Gastrocnemius medialis (tissue), 4 donors: ENCODE measurements around the gene TRAF4. TPM values are rescaled to one million over a fixed set of nuclear protein-coding genes. Genes with fewer than 3 reads are reported as not detected.

Source experiments
- ATAC-seq, 2 donors: fragments of 150-250 bp; one replicate each; pipeline ENCODE4 v1.9.1; 2016
- DNase-seq, 2 donors: peaks; one replicate each; pipeline ENCODE4 v3.0.0-alpha.2; 2019
- H3K27ac ChIP-seq, 4 donors: fragments of 200-600 bp; sonication (generic); 1 replicate in 1 of 4; 2 replicates in 3 of 4; pipeline ENCODE4 v1.5.1; 2016 to 2018; ENCODE audit warnings: mild to moderate bottlenecking in 2 of 4, moderate library complexity in 1 of 4
- H3K27me3 ChIP-seq, 3 donors: fragments of 200-600 bp; sonication (generic) in 2 of 3; 1 replicate in 1 of 3; 2 replicates in 2 of 3; pipeline versions ENCODE4 v1.5.1 to v1.6.0; 2016 to 2019; ENCODE audit warnings: mild to moderate bottlenecking in 1 of 3, moderate library complexity in 1 of 3
- H3K36me3 ChIP-seq, 2 donors: fragments of 200-600 bp; sonication (generic) in 1 of 2; one replicate each; pipeline ENCODE4 v1.5.1; 2017 to 2018
- H3K4me1 ChIP-seq, 2 donors: fragments of 200-600 bp; sonication (generic) in 1 of 2; one replicate each; pipeline ENCODE4 v1.5.1; 2016 to 2017; ENCODE audit warnings: mild to moderate bottlenecking in 2 of 2
- H3K4me3 ChIP-seq, 4 donors: fragments of 200-600 bp; sonication (generic) in 3 of 4; 1 replicate in 1 of 4; 2 replicates in 3 of 4; pipeline ENCODE4 v1.5.1; 2016 to 2019; ENCODE audit warnings: mild to moderate bottlenecking in 2 of 4
- H3K9me3 ChIP-seq, 3 donors: fragments of 200-600 bp; sonication (generic) in 2 of 3; 1 replicate in 1 of 3; 2 replicates in 2 of 3; pipeline ENCODE4 v1.5.1; 2016 to 2019
- POLR2A ChIP-seq, 2 donors: fragments of 450-650 bp; IDR thresholded peaks; one replicate each; pipeline ENCODE4 v1.6.1; 2017; ENCODE audit warnings: antibody characterized with exemption in 2 of 2, mild to moderate bottlenecking in 2 of 2, moderate library complexity in 2 of 2
- in situ Hi-C, 4 donors: fragments of 200-750 bp; cut with MboI; loops; one replicate each; pipeline versions ENCODE4 v1.15.0 to v1.8.0; 2017; ENCODE audit warnings: low sequenced_read_pairs in 4 of 4
- intact Hi-C: fragments of 100-400 bp; cut with DNase I; formaldehyde crosslinking; loops from one replicate; pipeline ENCODE4 v1.15.1; 2023; ENCODE audit warnings: low total_unique reads
- total RNA-seq, 4 donors: library from RNA; depleted of rRNA; stranded (reverse); fragments of >200 nt; gene quantifications; one replicate each; pipeline versions ENCODE4 v1.1.0 to v1.2.3, GENCODE V29; 2016
- TF ChIP-seq, protein P1 (sequence below), 5 experiments: fragments of 450-650 bp in 3 of 5; fragments of 200-600 bp in 2 of 5; sonication (generic) in 2 of 5; IDR thresholded peaks in 4 of 5; conservative IDR thresholded peaks in 1 of 5; 1 replicate in 4 of 5; 2 replicates in 1 of 5; pipeline ENCODE4 v1.5.1; 2016 to 2019; ENCODE audit warnings: antibody characterized with exemption in 5 of 5, mild to moderate bottlenecking in 3 of 5, moderate library complexity in 3 of 5

The TRAF4 gene
- total RNA-seq, 4 donors from 2014 or later: 2.0 to 6.4 (median 3.8) TPM

GRCh38 chr17:28750178-28751047 is 6.6 kb downstream of the TRAF4 start:
- in situ Hi-C loops (loop anchor here in 1 of 4 donors (25.0 kb wide), 1 partner anchor 112 kb away; the partner anchor contains the start of gene ERAL1), intact Hi-C loops (loop anchor here (1.0 kb wide), 1 partner anchor 24 kb away; the partner anchor contains the start of gene TLCD1)
- Histone ChIP-seq H3K36me3 (no peaks in the 10 kb centered on the region), H3K4me1 (peaks cover 7 to 20% of the 10 kb centered on the region in 2 donors), H3K27me3 (no peaks in the 10 kb centered on the region), H3K9me3 (no peaks in the 10 kb centered on the region), H3K4me3 (no peak overlapping the region), H3K27ac (no peak overlapping the region)
- no peak for TF ChIP-seq POLR2A (IDR thresholded peaks at IDR 0.05)
- TF ChIP-seq, protein P1, sequence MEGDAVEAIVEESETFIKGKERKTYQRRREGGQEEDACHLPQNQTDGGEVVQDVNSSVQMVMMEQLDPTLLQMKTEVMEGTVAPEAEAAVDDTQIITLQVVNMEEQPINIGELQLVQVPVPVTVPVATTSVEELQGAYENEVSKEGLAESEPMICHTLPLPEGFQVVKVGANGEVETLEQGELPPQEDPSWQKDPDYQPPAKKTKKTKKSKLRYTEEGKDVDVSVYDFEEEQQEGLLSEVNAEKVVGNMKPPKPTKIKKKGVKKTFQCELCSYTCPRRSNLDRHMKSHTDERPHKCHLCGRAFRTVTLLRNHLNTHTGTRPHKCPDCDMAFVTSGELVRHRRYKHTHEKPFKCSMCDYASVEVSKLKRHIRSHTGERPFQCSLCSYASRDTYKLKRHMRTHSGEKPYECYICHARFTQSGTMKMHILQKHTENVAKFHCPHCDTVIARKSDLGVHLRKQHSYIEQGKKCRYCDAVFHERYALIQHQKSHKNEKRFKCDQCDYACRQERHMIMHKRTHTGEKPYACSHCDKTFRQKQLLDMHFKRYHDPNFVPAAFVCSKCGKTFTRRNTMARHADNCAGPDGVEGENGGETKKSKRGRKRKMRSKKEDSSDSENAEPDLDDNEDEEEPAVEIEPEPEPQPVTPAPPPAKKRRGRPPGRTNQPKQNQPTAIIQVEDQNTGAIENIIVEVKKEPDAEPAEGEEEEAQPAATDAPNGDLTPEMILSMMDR (IDR thresholded peaks at IDR 0.05 in 4 of 5, conservative IDR thresholded peaks at IDR 0.05 in 1 of 5): peak; percentile 93 to 100 (median 98)
- peak; percentile 84 to 90 for DNase-seq
- ATAC-seq: peak; percentile 81 to 93

- Histone ChIP-seq H3K27me3 (no peaks in the 10 kb centered on the region), H3K9me3 (no peaks in the 10 kb centered on the region), H3K36me3 (no peaks in the 10 kb centered on the region), H3K4me1 (peaks cover 6 to 7% of the 10 kb centered on the region in 2 donors), H3K27ac (no peak overlapping the region), H3K4me3 (no peak overlapping the region)
- no peak for TF ChIP-seq POLR2A (IDR thresholded peaks at IDR 0.05)
- TF ChIP-seq, protein P1 (IDR thresholded peaks at IDR 0.05 in 4 of 5, conservative IDR thresholded peaks at IDR 0.05 in 1 of 5): no peak
- intact Hi-C loops: no loop called here
- DNase-seq (no peak), ATAC-seq (no peak)
- in situ Hi-C loops: loop anchor here in 1 of 4 donors (25.0 kb wide), 1 partner anchor 111 kb away; the partner anchor contains the start of gene ERAL1
These were observed 8.0 kb downstream of the TRAF4 start for GRCh38 chr17:28751600-28752366.

GRCh38 chr17:28755486-28755885 is 11.7 kb downstream of the TRAF4 start:
- TF ChIP-seq, protein P1 (IDR thresholded peaks at IDR 0.05 in 4 of 5, conservative IDR thresholded peaks at IDR 0.05 in 1 of 5): no peak
- TF ChIP-seq POLR2A (IDR thresholded peaks at IDR 0.05): no peak
- Histone ChIP-seq H3K4me3 (no peak overlapping the region), H3K9me3 (no peaks in the 10 kb centered on the region), H3K36me3 (peaks cover 0 to 24% of the 10 kb centered on the region in 2 donors), H3K27me3 (no peaks in the 10 kb centered on the region), H3K27ac (no peak overlapping the region), H3K4me1 (no peaks in the 10 kb centered on the region)
- DNase-seq (no peak), ATAC-seq (no peak)
- in situ Hi-C loops: loop anchor here in 1 of 4 donors (25.0 kb wide), 1 partner anchor 107 kb away; the partner anchor contains the start of gene ERAL1
- intact Hi-C loops: no loop called here

DNA sequence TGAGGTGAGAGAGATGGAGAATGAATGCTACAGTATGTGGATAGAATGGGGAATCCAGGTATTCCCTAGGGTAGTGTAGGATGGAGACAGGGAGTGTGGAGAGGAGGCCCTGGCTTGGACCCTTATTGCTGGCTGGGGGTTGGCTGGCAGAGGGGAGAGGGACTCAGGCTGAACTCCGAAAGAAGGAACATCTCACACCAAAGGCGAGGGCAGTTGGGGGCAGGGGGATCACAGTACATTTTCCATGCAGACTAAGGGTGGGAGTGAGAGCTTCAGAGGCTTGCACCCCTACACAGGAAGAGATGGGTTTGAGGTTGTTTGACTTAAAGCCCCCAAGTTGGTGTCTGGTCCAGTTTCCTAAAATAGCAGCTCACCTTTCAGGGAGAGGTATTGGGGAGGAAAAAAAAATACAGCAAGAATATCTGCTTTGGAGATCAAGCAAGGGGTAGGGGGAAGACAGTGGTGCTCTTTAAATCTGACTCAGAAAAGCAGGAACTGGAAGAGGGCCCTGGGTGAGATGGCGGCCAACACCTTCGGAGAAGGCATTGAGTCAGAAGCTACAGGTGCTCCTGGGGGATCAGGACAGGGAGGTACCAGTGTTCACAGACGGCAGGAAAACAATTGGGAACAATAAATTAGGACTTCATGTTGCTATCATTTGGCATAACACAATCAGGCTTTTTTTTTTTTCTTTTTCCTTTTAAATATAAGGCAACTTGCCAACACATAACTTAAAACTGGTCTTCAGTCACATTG is 12.4 kb downstream of the TRAF4 start:
- H3K4me3 ChIP-seq: no peak overlapping the region
- intact Hi-C loops: no loop called here
- peaks cover 0 to 6% of the 10 kb centered on the region in 2 donors for H3K4me1 ChIP-seq
- no peak for DNase-seq
- TF ChIP-seq POLR2A (IDR thresholded peaks at IDR 0.05): no peak
- TF ChIP-seq, protein P1 (IDR thresholded peaks at IDR 0.05 in 4 of 5, conservative IDR thresholded peaks at IDR 0.05 in 1 of 5): no peak
- peaks cover 0 to 24% of the 10 kb centered on the region in 2 donors for H3K36me3 ChIP-seq
- no peak for ATAC-seq
- H3K9me3 ChIP-seq: no peaks in the 10 kb centered on the region
- H3K27ac ChIP-seq: no peak overlapping the region
- H3K27me3 ChIP-seq: no peaks in the 10 kb centered on the region
- in situ Hi-C loops: loop anchor here in 1 of 4 donors (25.0 kb wide), 1 partner anchor 106 kb away; the partner anchor contains the start of gene ERAL1
